K562 (cell line): ENCODE measurements around the gene NTSR2. TPM values are rescaled to one million over a fixed set of nuclear protein-coding genes. Genes with fewer than 3 reads are reported as not detected.

ENCODE experiments used
- ATAC-seq: fragments of 200-7000 bp; cut with Tn5 transposase; 3 replicates; pipeline ENCODE4 v1.9.1; 2020; ENCODE audit warnings: moderate library complexity
- BruUV-seq: library from RNA; stranded (reverse); fragments of 400-500 nt; replicated peaks from 2 replicates; lab custom pipeline; 2021; lab: Mats Ljungman, UMichigan
- CTCF ChIA-PET: fragments of 300-600 bp; formaldehyde crosslinking; extraction: SDS; loops from one replicate; lab custom pipeline; 2021; ENCODE audit warnings: low intra/inter-chr PET ratio; lab: Yijun Ruan, JAX
- POLR2A ChIA-PET: fragments of 300-600, 350-650 bp; sonication (Branson Sonifier 250); formaldehyde crosslinking; extraction: SDS; loops from one replicate; lab custom pipeline; 2021; ENCODE audit warnings: antibody characterized with exemption, inconsistent platforms; lab: Yijun Ruan, JAX
- DNase-seq, 4 experiments: peaks; one replicate each; pipeline versions ENCODE4 v3.0.0 to v3.0.0-alpha.2; 2011 to 2018; ENCODE audit warnings: low spot score in 3 of 4, mixed read lengths in 3 of 4; ENCODE audit errors: extremely low read depth in 1 of 4
- FAIRE-seq: peaks from 2 replicates; lab custom pipeline; 2011; peaks lifted over from hg19 to GRCh38; lab: Jason Lieb, UNC
- H2AFZ ChIP-seq: 2 replicates; pipeline ENCODE4 v1.6.0; 2011; ENCODE audit warnings: low read depth, low read length, control low read depth, inconsistent platforms
- H3K27ac ChIP-seq: fragments of 200-600 bp; 3 replicates; pipeline ENCODE4 v1.8.0; 2011; ENCODE audit warnings: low read depth, mild to moderate bottlenecking, control low read depth, inconsistent platforms, low read length, moderate library complexity, mixed read lengths; ENCODE audit errors: extremely low read depth
- H3K27me3 ChIP-seq, 2 experiments: fragments of 300-600 bp in 1 of 2; 2 replicates in 1 of 2; 3 replicates in 1 of 2; pipeline versions ENCODE4 v1.6.0 to v1.8.0; 2011; ENCODE audit warnings: inconsistent platforms in 2 of 2, low read length in 2 of 2, mild to moderate bottlenecking in 1 of 2, mixed read lengths in 1 of 2, moderate library complexity in 1 of 2; ENCODE audit not compliant: control insufficient read depth in 2 of 2, insufficient read depth in 2 of 2
- H3K36me3 ChIP-seq: fragments of 300-600 bp; 3 replicates; pipeline ENCODE4 v1.8.0; 2011; ENCODE audit warnings: mild to moderate bottlenecking, low read length, inconsistent platforms; ENCODE audit not compliant: control insufficient read depth, insufficient read depth
- H3K4me1 ChIP-seq, 2 experiments: fragments of 200-600 bp in 1 of 2; replicated peaks in 1 of 2; 2 replicates in 1 of 2; 3 replicates in 1 of 2; pipeline versions ENCODE4 v1.5.1 to v1.8.0; 2011; ENCODE audit warnings: inconsistent platforms in 2 of 2, low read length in 2 of 2, mild to moderate bottlenecking in 1 of 2, mixed read lengths in 1 of 2, moderate library complexity in 1 of 2; ENCODE audit not compliant: control insufficient read depth in 2 of 2, insufficient read depth in 2 of 2
- H3K4me2 ChIP-seq: 2 replicates; pipeline ENCODE4 v1.6.1; 2011; ENCODE audit warnings: low read length, control low read depth, inconsistent platforms, mixed read lengths; ENCODE audit not compliant: insufficient read depth
- H3K4me3 ChIP-seq: fragments of 200-600 bp; sonication (generic), shearing (Covaris generic); 2 replicates; pipeline ENCODE4 v1.5.1; 2016; ENCODE audit warnings: control low read depth, inconsistent platforms
- H3K79me2 ChIP-seq: fragments of 200-600 bp; 3 replicates; pipeline ENCODE4 v1.8.0; 2011; ENCODE audit warnings: low read length, inconsistent platforms; ENCODE audit not compliant: control insufficient read depth, insufficient read depth
- H3K9ac ChIP-seq, 2 experiments: 2 replicates each; pipeline versions ENCODE4 v1.6.0 to v1.6.1; 2011; ENCODE audit warnings: low read depth in 2 of 2, low read length in 2 of 2, control low read depth in 1 of 2, inconsistent platforms in 1 of 2, mild to moderate bottlenecking in 1 of 2, mixed read lengths in 1 of 2; ENCODE audit not compliant: insufficient read depth in 1 of 2
- H3K9me1 ChIP-seq: one replicate; pipeline ENCODE4 v1.6.0; 2011; ENCODE audit warnings: inconsistent platforms, mild to moderate bottlenecking, low read length, moderate library complexity; ENCODE audit not compliant: control insufficient read depth, insufficient read depth
- H3K9me3 ChIP-seq: replicated peaks from 2 replicates; pipeline ENCODE4 v1.5.1; 2011; ENCODE audit warnings: low read depth, low read length, inconsistent platforms; ENCODE audit not compliant: control insufficient read depth, insufficient read depth
- H4K20me1 ChIP-seq: replicated peaks from 2 replicates; pipeline ENCODE4 v1.6.1; 2011; ENCODE audit warnings: low read length, inconsistent platforms, mixed read lengths; ENCODE audit not compliant: control insufficient read depth, insufficient read depth
- CBX8 ChIP-seq: fragments of 200-600 bp; sonication (generic); IDR thresholded peaks from 2 replicates; pipeline ENCODE4 v1.6.1; 2012; ENCODE audit warnings: borderline replicate concordance, mixed run types, low read depth, mild to moderate bottlenecking, moderate library complexity, mixed read lengths, low read length, control low read depth, inconsistent platforms; ENCODE audit not compliant: poor library complexity, severe bottlenecking; ENCODE audit errors: extremely low read depth
- FOXK2 ChIP-seq, 2 experiments: fragments of 450-650 bp; IDR thresholded peaks in 1 of 2; conservative IDR thresholded peaks in 1 of 2; 2 replicates each; pipeline ENCODE4 v1.6.1; 2016; ENCODE audit warnings: low read depth in 2 of 2, mild to moderate bottlenecking in 1 of 2
- NFE2L1 ChIP-seq: fragments of 450-650 bp; IDR thresholded peaks from 2 replicates; pipeline ENCODE4 v1.6.1; 2016; ENCODE audit warnings: missing genetic modification characterization, low read depth, mild to moderate bottlenecking, missing compliant biosample characterization, moderate library complexity, borderline replicate concordance
- NFRKB ChIP-seq: fragments of 450-650 bp; IDR thresholded peaks from 2 replicates; pipeline ENCODE4 v1.6.1; 2016; ENCODE audit warnings: low read depth
- SMAD4 ChIP-seq: fragments of 250-450 bp; sonication (Bioruptor Pico); conservative IDR thresholded peaks from 2 replicates; pipeline ENCODE4 v1.8.0; 2021; ENCODE audit warnings: inconsistent platforms, mild to moderate bottlenecking, moderate library complexity
- STAT5A ChIP-seq: IDR thresholded peaks from 2 replicates; pipeline ENCODE4 v1.6.1; 2012; ENCODE audit warnings: low read length, inconsistent platforms, borderline replicate concordance
- TBP ChIP-seq: optimal IDR thresholded peaks from 2 replicates; pipeline ENCODE3; 2011; ENCODE audit warnings: low read depth, low read length, improper control_type of control experiment
- ZFPM2 ChIP-seq: fragments of 250-450 bp; sonication (Bioruptor Pico); IDR thresholded peaks from 2 replicates; pipeline ENCODE4 v1.5.1; 2022; ENCODE audit warnings: mild to moderate bottlenecking
- WGBS: fragments of 100-300 bp; shearing (Covaris generic); methylation state at CpG from one replicate; pipeline ENCODE4 v1.1.6; 2016; ENCODE audit warnings: low coverage, mixed read lengths; ENCODE audit not compliant: insufficient coverage; ENCODE audit errors: missing lambda C conversion rate; 5-methylcytosine and 5-hydroxymethylcytosine counted together
- in situ Hi-C: fragments of 300-500 bp; cut with MboI; formaldehyde crosslinking; loops from 4 replicates; pipeline ENCODE4 v1.15.0; 2018; ENCODE audit warnings: inconsistent platforms, mixed read lengths
- intact Hi-C: fragments of 100-400 bp; cut with micrococcal nuclease; formaldehyde crosslinking; loops from 2 replicates; pipeline ENCODE4 v1.14.2; 2022
- polyA plus RNA-seq, 8 experiments: library from polyadenylated mRNA; depleted of rRNA in 4 of 8; stranded (reverse) in 5 of 8; unstranded in 3 of 8; fragments of >200 nt; fragmentation: Nextera tagmentation in 2 of 8; fragmentation: Illumina TruSeq in 1 of 8; extraction: Ambion mirVana in 2 of 8; extraction: Trizol in 1 of 8; gene quantifications; 2 replicates each; pipeline versions ENCODE4 v1.2.1 to v1.2.3, GENCODE V29; 2011 to 2014; ENCODE audit warnings: inconsistent platforms in 1 of 8, missing spikeins in 1 of 8
- total RNA-seq, 7 experiments: library from RNA; depleted of rRNA in 6 of 7; stranded (reverse); fragments of >200 nt in 6 of 7; fragmentation: Illumina TruSeq in 2 of 7; extraction: Trizol in 2 of 7; gene quantifications; 2 replicates each; pipeline versions ENCODE4 v1.2.1 to v1.2.3, GENCODE V29; 2011 to 2021; ENCODE audit warnings: low replicate concordance in 1 of 7
- TF ChIP-seq, protein P1 (sequence below): fragments of 450-650 bp; IDR thresholded peaks from 2 replicates; pipeline ENCODE4 v1.6.1; 2016; ENCODE audit warnings: antibody characterized with exemption

Gene NTSR2
- total and polyA plus RNA-seq, 9 of the 15 experiments (the other 6 are each of a cell fraction or from before 2014, with no cell fraction given) = not detected

DNA sequence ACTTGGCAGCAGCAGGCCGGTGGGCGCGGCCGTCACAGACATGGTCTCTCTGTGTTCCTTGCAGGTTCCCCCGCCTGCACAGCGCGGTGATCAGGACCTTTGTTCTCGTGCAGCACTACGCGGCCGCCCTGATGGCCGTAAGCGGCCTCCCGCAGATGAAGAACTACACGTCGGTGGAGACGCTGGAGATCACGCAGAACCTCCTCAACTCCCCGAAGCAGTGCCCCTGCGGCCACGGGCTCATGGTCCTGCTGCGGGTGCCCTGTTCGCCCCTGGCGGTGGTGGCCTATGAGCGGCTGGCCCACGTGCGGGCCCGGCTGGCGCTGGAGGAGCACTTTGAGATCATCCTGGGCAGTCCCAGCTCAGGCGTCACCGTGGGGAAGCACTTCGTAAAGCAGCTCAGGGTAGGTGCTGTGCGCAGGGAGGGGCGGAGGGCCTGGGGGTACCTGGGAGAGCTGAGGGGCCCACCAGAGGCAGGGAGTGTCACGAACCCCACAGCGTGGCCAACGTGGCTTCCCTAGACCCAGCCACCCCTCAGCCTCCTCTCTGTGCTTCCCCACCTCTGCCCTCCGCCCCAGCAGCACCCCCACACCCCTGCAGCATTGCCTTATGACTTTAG lies 59.3 kb downstream of the NTSR2 start:
- peaks cover 49 to 63% of the 10 kb centered on the region in 2 experiments for H3K27me3 ChIP-seq
- H3K4me2 ChIP-seq = no peak overlapping the region
- no peak overlapping the region for H3K27ac ChIP-seq
- in situ Hi-C loops (no loop called here), intact Hi-C loops (no loop called here)
- no TSS peak for BruUV-seq
- no peak overlapping the region for H3K4me3 ChIP-seq
- no peaks in the 10 kb centered on the region for H3K9me1 ChIP-seq
- FAIRE-seq = no peak
- 0 out of 2 replicates have a peak, but pooled peaks cover 6% of the 10 kb centered on the region for H4K20me1 ChIP-seq
- 17% methylated on average over 32 of the region's 38 CpGs for WGBS
- no peak for ATAC-seq
- DNase-seq = no peak
- H3K36me3 ChIP-seq = no peaks in the 10 kb centered on the region
- no peak overlapping the region for H2AFZ ChIP-seq
- CTCF ChIA-PET = no interaction called here
- H3K9me3 ChIP-seq = no peaks in the 10 kb centered on the region
- POLR2A ChIA-PET = interaction anchor here (0.6 to 1.1 kb wide), 2 partner anchors 13 to 437 kb away, joined by 4 to 5 read pairs; no protein-coding TSS in a partner anchor
- no peak overlapping the region for H3K9ac ChIP-seq
- H3K79me2 ChIP-seq = no peaks in the 10 kb centered on the region
- TF ChIP-seq NFE2L1 (tag) (no peak), FOXK2 (conservative IDR thresholded peaks at IDR 0.05 in 1 of 2, IDR thresholded peaks at IDR 0.05 in 1 of 2; ENCODE audit: low read depth in 2 of 2) (no peak), TBP (no peak), CBX8 (no peak), NFRKB (no peak), ZFPM2 (no peak), STAT5A (no peak), SMAD4 (CRISPR knock-in tag) (no peak)
- TF ChIP-seq, protein P1, sequence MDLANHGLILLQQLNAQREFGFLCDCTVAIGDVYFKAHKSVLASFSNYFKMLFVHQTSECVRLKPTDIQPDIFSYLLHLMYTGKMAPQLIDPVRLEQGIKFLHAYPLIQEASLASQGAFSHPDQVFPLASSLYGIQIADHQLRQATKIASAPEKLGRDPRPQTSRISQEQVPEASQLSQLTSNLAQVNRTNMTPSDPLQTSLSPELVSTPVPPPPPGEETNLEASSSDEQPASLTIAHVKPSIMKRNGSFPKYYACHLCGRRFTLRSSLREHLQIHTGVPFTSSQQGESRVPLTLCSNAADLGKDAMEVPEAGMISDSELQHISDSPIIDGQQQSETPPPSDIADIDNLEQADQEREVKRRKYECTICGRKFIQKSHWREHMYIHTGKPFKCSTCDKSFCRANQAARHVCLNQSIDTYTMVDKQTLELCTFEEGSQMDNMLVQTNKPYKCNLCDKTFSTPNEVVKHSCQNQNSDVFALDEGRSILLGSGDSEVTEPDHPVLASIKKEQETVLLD = no peak
- peaks cover 0 to 4% of the 10 kb centered on the region in 2 experiments; a peak in 2 of 5 replicates for H3K4me1 ChIP-seq

Other genes with a start within 250 kb of the NTSR2 start
- gene E2F6, start 204.0 kb downstream of the NTSR2 start, total RNA-seq (2014; rRNA removed) = 25.1 and 31.8 TPM in 2 replicates
- gene E2F6, start 204.0 kb downstream of the NTSR2 start, total RNA-seq (2014; rRNA removed; fragmentation: Illumina TruSeq; extraction: Trizol) = 31.0 and 33.7 TPM in 2 replicates
- 25.0 and 26.1 TPM in 2 replicates for gene E2F6, start 204.0 kb downstream of the NTSR2 start, total RNA-seq (2015; rRNA removed; fragmentation: Illumina TruSeq; extraction: Trizol)
- 21.9 and 24.2 TPM in 2 replicates for gene E2F6, start 204.0 kb downstream of the NTSR2 start, total RNA-seq (2021)
- gene E2F6, start 204.0 kb downstream of the NTSR2 start, polyA plus RNA-seq (2011; rRNA removed) = 21.9 and 33.9 TPM in 2 replicates
- gene E2F6, start 204.0 kb downstream of the NTSR2 start, polyA plus RNA-seq (2014; fragmentation: Illumina TruSeq; extraction: Trizol) = 24.6 and 24.8 TPM in 2 replicates
- gene E2F6, start 204.0 kb downstream of the NTSR2 start, polyA plus RNA-seq (2014; fragmentation: Nextera tagmentation; extraction: Ambion mirVana) = 10 to 100 TPM; 13.6 to 14.0 TPM
- 25.0 and 27.8 TPM in 2 replicates for gene E2F6, start 204.0 kb downstream of the NTSR2 start, polyA plus RNA-seq (2014; rRNA removed)
- 0.65 TPM in 1 of 2 replicates, not detected in the other for gene GREB1, start 136.2 kb downstream of the NTSR2 start, total RNA-seq (2014; rRNA removed)
- 0.44 TPM in 1 of 2 replicates, not detected in the other for gene GREB1, start 136.2 kb downstream of the NTSR2 start, total RNA-seq (2014; rRNA removed; fragmentation: Illumina TruSeq; extraction: Trizol)
- 0.07 and 0.19 TPM in 2 replicates for gene GREB1, start 136.2 kb downstream of the NTSR2 start, total RNA-seq (2015; rRNA removed; fragmentation: Illumina TruSeq; extraction: Trizol)
- gene GREB1, start 136.2 kb downstream of the NTSR2 start, total RNA-seq (2021) = 0.42 and 1.3 TPM in 2 replicates
- gene GREB1, start 136.2 kb downstream of the NTSR2 start, polyA plus RNA-seq (2011; rRNA removed) = 0.07 and 0.22 TPM in 2 replicates
- 0.07 and 0.09 TPM in 2 replicates for gene GREB1, start 136.2 kb downstream of the NTSR2 start, polyA plus RNA-seq (2014; fragmentation: Illumina TruSeq; extraction: Trizol)
- under 1 TPM; 0.04 to 0.11 TPM for gene GREB1, start 136.2 kb downstream of the NTSR2 start, polyA plus RNA-seq (2014; fragmentation: Nextera tagmentation; extraction: Ambion mirVana)
- 0.58 and 0.86 TPM in 2 replicates for gene GREB1, start 136.2 kb downstream of the NTSR2 start, polyA plus RNA-seq (2014; rRNA removed)
- 25.1 and 33.4 TPM in 2 replicates for gene LPIN1, start 76.4 kb upstream of the NTSR2 start, total RNA-seq (2014; rRNA removed)
- gene LPIN1, start 76.4 kb upstream of the NTSR2 start, total RNA-seq (2014; rRNA removed; fragmentation: Illumina TruSeq; extraction: Trizol) = 27.8 and 32.6 TPM in 2 replicates
- 25.3 and 27.8 TPM in 2 replicates for gene LPIN1, start 76.4 kb upstream of the NTSR2 start, total RNA-seq (2015; rRNA removed; fragmentation: Illumina TruSeq; extraction: Trizol)
- 37.6 and 39.9 TPM in 2 replicates for gene LPIN1, start 76.4 kb upstream of the NTSR2 start, total RNA-seq (2021)
- gene LPIN1, start 76.4 kb upstream of the NTSR2 start, polyA plus RNA-seq (2011; rRNA removed) = 84.0 and 96.3 TPM in 2 replicates
- 30.1 and 32.5 TPM in 2 replicates for gene LPIN1, start 76.4 kb upstream of the NTSR2 start, polyA plus RNA-seq (2014; fragmentation: Illumina TruSeq; extraction: Trizol)
- 10 to 100 TPM in 1 of 2 experiments, 1 to 10 TPM in 1; 9.2 to 12.7 TPM for gene LPIN1, start 76.4 kb upstream of the NTSR2 start, polyA plus RNA-seq (2014; fragmentation: Nextera tagmentation; extraction: Ambion mirVana)
- 36.0 and 36.4 TPM in 2 replicates for gene LPIN1, start 76.4 kb upstream of the NTSR2 start, polyA plus RNA-seq (2014; rRNA removed)